Measurements from ENCODE around the gene MYO1D.

MYO1D gene

DNA sequence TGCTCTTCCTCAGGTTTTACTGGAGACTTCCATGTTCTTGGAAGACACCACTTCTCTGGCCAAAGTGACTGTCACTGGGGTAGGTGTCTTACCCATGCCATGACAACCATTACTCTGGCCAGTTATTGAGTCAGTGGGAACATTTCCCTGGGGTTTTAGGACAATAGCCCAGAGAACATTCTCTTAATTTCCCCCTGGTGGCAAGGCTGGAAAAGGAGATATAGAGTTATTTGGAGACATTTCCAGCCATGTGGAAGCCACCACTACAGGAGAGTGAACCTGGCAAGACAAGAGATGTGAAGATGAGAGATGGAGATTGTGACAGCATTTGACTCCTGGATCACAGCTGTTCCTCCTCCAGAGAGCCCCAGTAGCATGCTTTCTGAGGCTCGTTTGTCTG is 283.9 kb downstream of the MYO1D start:
- Histone ChIP-seq H3K27ac (replicated peaks; ENCODE audit: low read length) (no peak overlapping the region), H4K8ac (ENCODE audit: low read depth, low read length) (no peak overlapping the region)

GRCh38 chr17:32591405-32591804 is 285.5 kb downstream of the MYO1D start:
- no peak overlapping the region for H2BK5ac ChIP-seq (ENCODE audit: low read length)
- no peak overlapping the region for H3K4me3 ChIP-seq (ENCODE audit: low read length in 2 of 2)
- H2BK12ac ChIP-seq (ENCODE audit: low read length) = no peak overlapping the region
- H3K14ac ChIP-seq (ENCODE audit: low read length) = no peak overlapping the region
- peaks cover 0 to 2% of the 10 kb centered on the region in 2 donors for H3K4me1 ChIP-seq (ENCODE audit: control insufficient read depth in 2 of 2, insufficient read depth in 1 of 2, low read depth in 1 of 2, low read length in 2 of 2)
- no peak overlapping the region for H3K4me2 ChIP-seq (ENCODE audit: insufficient read depth, low read length, poor library complexity, severe bottlenecking)
- no peak overlapping the region for H2BK120ac ChIP-seq (ENCODE audit: low read depth, low read length)
- no peak overlapping the region for H3K18ac ChIP-seq (ENCODE audit: low read length)
- H3K9ac ChIP-seq (ENCODE audit: low read depth, low read length, poor library complexity) = no peak overlapping the region
- H2AFZ ChIP-seq (ENCODE audit: low read length) = no peak overlapping the region
- H3K23ac ChIP-seq (ENCODE audit: low read depth, low read length, poor library complexity) = no peak overlapping the region
- no peak overlapping the region for H4K91ac ChIP-seq (ENCODE audit: low read depth, low read length, poor library complexity)
- H3K4ac ChIP-seq (ENCODE audit: low read length) = no peak overlapping the region
- H3K27me3 ChIP-seq (ENCODE audit: control insufficient read depth in 3 of 3, insufficient read depth in 3 of 3, low read depth in 1 of 3, low read length in 3 of 3) = no peaks in the 10 kb centered on the region
- no peaks in the 10 kb centered on the region for H3K36me3 ChIP-seq (replicated peaks in 1 of 2; ENCODE audit: control insufficient read depth in 2 of 2, insufficient read depth in 2 of 2, low read length in 2 of 2)
- no peaks in the 10 kb centered on the region for H3K79me1 ChIP-seq (ENCODE audit: low read depth, low read length)
- no peak overlapping the region for H3K27ac ChIP-seq (replicated peaks; ENCODE audit: low read length)
- no peak overlapping the region for H2AK5ac ChIP-seq (ENCODE audit: low read depth, low read length)
- no CpG with 5 or more reads among the region's 3 CpGs for WGBS, 2 donors (ENCODE audit: extremely low coverage in 2 of 2, insufficient read length in 2 of 2, insufficient replicate concordance in 1 of 2)
- no peaks in the 10 kb centered on the region for H3K9me3 ChIP-seq (replicated peaks in 1 of 2; ENCODE audit: control insufficient read depth in 2 of 2, insufficient read depth in 1 of 2, low read depth in 1 of 2, low read length in 2 of 2)
- DNase-seq (ENCODE audit: low spot score) = no peak
- H4K8ac ChIP-seq (ENCODE audit: low read depth, low read length) = no peak overlapping the region
- H2BK15ac ChIP-seq (ENCODE audit: low read length) = no peak overlapping the region

More for the DNA sequence above, 283.9 kb downstream of the MYO1D start:
- Histone ChIP-seq H3K9me3 (replicated peaks in 1 of 2; ENCODE audit: control insufficient read depth in 2 of 2, insufficient read depth in 1 of 2, low read depth in 1 of 2, low read length in 2 of 2) (no peaks in the 10 kb centered on the region), H2BK12ac (ENCODE audit: low read length) (no peak overlapping the region), H3K14ac (ENCODE audit: low read length) (no peak overlapping the region), H3K79me1 (ENCODE audit: low read depth, low read length) (no peaks in the 10 kb centered on the region), H3K4ac (ENCODE audit: low read length) (no peak overlapping the region), H3K23ac (ENCODE audit: low read depth, low read length, poor library complexity) (no peak overlapping the region), H2BK15ac (ENCODE audit: low read length) (no peak overlapping the region), H3K4me3 (ENCODE audit: low read length in 2 of 2) (no peak overlapping the region), H3K4me2 (ENCODE audit: insufficient read depth, low read length, poor library complexity, severe bottlenecking) (no peak overlapping the region), H4K91ac (ENCODE audit: low read depth, low read length, poor library complexity) (no peak overlapping the region), H2AFZ (ENCODE audit: low read length) (no peak overlapping the region), H3K27me3 (ENCODE audit: control insufficient read depth in 3 of 3, insufficient read depth in 3 of 3, low read depth in 1 of 3, low read length in 3 of 3) (no peaks in the 10 kb centered on the region), H3K18ac (ENCODE audit: low read length) (no peak overlapping the region), H2BK5ac (ENCODE audit: low read length) (no peak overlapping the region), H2BK120ac (ENCODE audit: low read depth, low read length) (no peak overlapping the region), H3K36me3 (replicated peaks in 1 of 2; ENCODE audit: control insufficient read depth in 2 of 2, insufficient read depth in 2 of 2, low read length in 2 of 2) (no peaks in the 10 kb centered on the region), H3K9ac (ENCODE audit: low read depth, low read length, poor library complexity) (no peak overlapping the region), H2AK5ac (ENCODE audit: low read depth, low read length) (no peak overlapping the region), H3K4me1 (ENCODE audit: control insufficient read depth in 2 of 2, insufficient read depth in 1 of 2, low read depth in 1 of 2, low read length in 2 of 2) (peaks cover 0 to 4% of the 10 kb centered on the region in 2 donors)
- no peak for DNase-seq (ENCODE audit: low spot score)
- WGBS, 2 donors (ENCODE audit: extremely low coverage in 2 of 2, insufficient read length in 2 of 2, insufficient replicate concordance in 1 of 2) = no CpG with 5 or more reads among the region's 1 CpG

DNA sequence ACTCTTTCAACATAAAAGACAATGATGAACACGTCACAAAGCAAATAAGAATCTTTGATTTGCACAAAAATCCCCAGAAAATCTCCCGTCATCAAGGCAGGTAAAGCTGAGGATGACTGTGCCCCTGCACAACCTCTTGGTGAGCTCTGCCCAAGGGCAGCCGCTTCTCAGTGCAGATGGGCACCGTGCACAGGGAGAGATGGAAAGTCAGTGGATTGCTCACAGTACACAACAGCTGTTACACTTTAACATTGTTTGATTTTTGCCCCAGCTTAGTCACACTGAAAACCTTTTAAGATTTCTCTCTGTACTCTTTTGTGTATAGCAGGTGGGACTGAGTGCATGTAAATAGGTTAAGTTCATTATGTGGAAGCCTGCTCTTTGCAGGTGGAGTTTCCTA is 285.9 kb downstream of the MYO1D start:
- WGBS, 2 donors (ENCODE audit: extremely low coverage in 2 of 2, insufficient read length in 2 of 2, insufficient replicate concordance in 1 of 2) = no CpG with 5 or more reads among the region's 4 CpGs
- H2AK5ac ChIP-seq (ENCODE audit: low read depth, low read length) = no peak overlapping the region
- H3K4me1 ChIP-seq (ENCODE audit: control insufficient read depth in 2 of 2, insufficient read depth in 1 of 2, low read depth in 1 of 2, low read length in 2 of 2) = no peaks in the 10 kb centered on the region
- no peaks in the 10 kb centered on the region for H3K36me3 ChIP-seq (replicated peaks in 1 of 2; ENCODE audit: control insufficient read depth in 2 of 2, insufficient read depth in 2 of 2, low read length in 2 of 2)
- H3K27me3 ChIP-seq (ENCODE audit: control insufficient read depth in 3 of 3, insufficient read depth in 3 of 3, low read depth in 1 of 3, low read length in 3 of 3) = no peaks in the 10 kb centered on the region
- H3K23ac ChIP-seq (ENCODE audit: low read depth, low read length, poor library complexity) = no peak overlapping the region
- no peak for DNase-seq (ENCODE audit: low spot score)
- H2AFZ ChIP-seq (ENCODE audit: low read length) = no peak overlapping the region
- no peak overlapping the region for H3K4ac ChIP-seq (ENCODE audit: low read length)
- no peak overlapping the region for H2BK12ac ChIP-seq (ENCODE audit: low read length)
- H2BK120ac ChIP-seq (ENCODE audit: low read depth, low read length) = no peak overlapping the region
- no peak overlapping the region for H4K91ac ChIP-seq (ENCODE audit: low read depth, low read length, poor library complexity)
- no peak overlapping the region for H3K18ac ChIP-seq (ENCODE audit: low read length)
- H3K27ac ChIP-seq (replicated peaks; ENCODE audit: low read length) = no peak overlapping the region
- H3K79me1 ChIP-seq (ENCODE audit: low read depth, low read length) = no peaks in the 10 kb centered on the region
- no peak overlapping the region for H3K9ac ChIP-seq (ENCODE audit: low read depth, low read length, poor library complexity)
- H3K9me3 ChIP-seq (replicated peaks in 1 of 2; ENCODE audit: control insufficient read depth in 2 of 2, insufficient read depth in 1 of 2, low read depth in 1 of 2, low read length in 2 of 2) = no peaks in the 10 kb centered on the region
- H3K4me3 ChIP-seq (ENCODE audit: low read length in 2 of 2) = no peak overlapping the region
- H2BK5ac ChIP-seq (ENCODE audit: low read length) = no peak overlapping the region
- no peak overlapping the region for H2BK15ac ChIP-seq (ENCODE audit: low read length)
- H3K14ac ChIP-seq (ENCODE audit: low read length) = no peak overlapping the region
- H3K4me2 ChIP-seq (ENCODE audit: insufficient read depth, low read length, poor library complexity, severe bottlenecking) = no peak overlapping the region
- H4K8ac ChIP-seq (ENCODE audit: low read depth, low read length) = no peak overlapping the region

DNA sequence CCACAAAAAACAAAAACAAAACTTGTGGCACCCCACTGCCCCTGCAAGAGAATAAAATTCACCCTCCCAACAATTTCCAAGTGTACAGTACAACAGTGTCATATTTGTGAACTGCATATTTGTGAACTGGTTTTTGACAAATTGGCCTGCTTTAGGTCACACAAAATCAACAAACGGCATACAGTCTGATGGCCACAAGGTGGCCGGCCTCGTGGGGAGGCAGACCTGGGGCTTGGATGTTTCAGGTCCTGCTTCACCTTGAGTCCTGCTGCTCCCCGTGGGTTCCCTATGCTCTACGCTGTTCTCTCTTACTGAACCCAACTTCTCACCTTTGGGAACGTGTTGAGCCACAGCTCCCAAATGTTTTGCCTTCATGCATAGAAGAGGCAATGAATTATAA is 287.9 kb downstream of the MYO1D start:
- Histone ChIP-seq H2BK12ac (ENCODE audit: low read length) (no peak overlapping the region), H2AFZ (ENCODE audit: low read length) (no peak overlapping the region), H3K14ac (ENCODE audit: low read length) (no peak overlapping the region), H3K4ac (ENCODE audit: low read length) (no peak overlapping the region), H2AK5ac (ENCODE audit: low read depth, low read length) (no peak overlapping the region), H2BK120ac (ENCODE audit: low read depth, low read length) (no peak overlapping the region), H3K36me3 (replicated peaks in 1 of 2; ENCODE audit: control insufficient read depth in 2 of 2, insufficient read depth in 2 of 2, low read length in 2 of 2) (no peaks in the 10 kb centered on the region), H3K27ac (replicated peaks; ENCODE audit: low read length) (no peak overlapping the region), H3K79me1 (ENCODE audit: low read depth, low read length) (no peaks in the 10 kb centered on the region), H3K4me1 (ENCODE audit: control insufficient read depth in 2 of 2, insufficient read depth in 1 of 2, low read depth in 1 of 2, low read length in 2 of 2) (no peaks in the 10 kb centered on the region), H3K23ac (ENCODE audit: low read depth, low read length, poor library complexity) (no peak overlapping the region), H3K4me2 (ENCODE audit: insufficient read depth, low read length, poor library complexity, severe bottlenecking) (no peak overlapping the region), H3K9me3 (replicated peaks in 1 of 2; ENCODE audit: control insufficient read depth in 2 of 2, insufficient read depth in 1 of 2, low read depth in 1 of 2, low read length in 2 of 2) (peaks cover 0 to 3% of the 10 kb centered on the region in 2 donors), H3K27me3 (ENCODE audit: control insufficient read depth in 3 of 3, insufficient read depth in 3 of 3, low read depth in 1 of 3, low read length in 3 of 3) (no peaks in the 10 kb centered on the region), H3K18ac (ENCODE audit: low read length) (no peak overlapping the region), H2BK5ac (ENCODE audit: low read length) (no peak overlapping the region), H3K4me3 (ENCODE audit: low read length in 2 of 2) (no peak overlapping the region), H3K9ac (ENCODE audit: low read depth, low read length, poor library complexity) (no peak overlapping the region), H4K8ac (ENCODE audit: low read depth, low read length) (no peak overlapping the region), H2BK15ac (ENCODE audit: low read length) (no peak overlapping the region), H4K91ac (ENCODE audit: low read depth, low read length, poor library complexity) (no peak overlapping the region)
- DNase-seq (ENCODE audit: low spot score) = no peak
- WGBS, 2 donors (ENCODE audit: extremely low coverage in 2 of 2, insufficient read length in 2 of 2, insufficient replicate concordance in 1 of 2) = no CpG with 5 or more reads among the region's 6 CpGs
